ENCODE results near the gene FAM111A.

Gene FAM111A

DNA sequence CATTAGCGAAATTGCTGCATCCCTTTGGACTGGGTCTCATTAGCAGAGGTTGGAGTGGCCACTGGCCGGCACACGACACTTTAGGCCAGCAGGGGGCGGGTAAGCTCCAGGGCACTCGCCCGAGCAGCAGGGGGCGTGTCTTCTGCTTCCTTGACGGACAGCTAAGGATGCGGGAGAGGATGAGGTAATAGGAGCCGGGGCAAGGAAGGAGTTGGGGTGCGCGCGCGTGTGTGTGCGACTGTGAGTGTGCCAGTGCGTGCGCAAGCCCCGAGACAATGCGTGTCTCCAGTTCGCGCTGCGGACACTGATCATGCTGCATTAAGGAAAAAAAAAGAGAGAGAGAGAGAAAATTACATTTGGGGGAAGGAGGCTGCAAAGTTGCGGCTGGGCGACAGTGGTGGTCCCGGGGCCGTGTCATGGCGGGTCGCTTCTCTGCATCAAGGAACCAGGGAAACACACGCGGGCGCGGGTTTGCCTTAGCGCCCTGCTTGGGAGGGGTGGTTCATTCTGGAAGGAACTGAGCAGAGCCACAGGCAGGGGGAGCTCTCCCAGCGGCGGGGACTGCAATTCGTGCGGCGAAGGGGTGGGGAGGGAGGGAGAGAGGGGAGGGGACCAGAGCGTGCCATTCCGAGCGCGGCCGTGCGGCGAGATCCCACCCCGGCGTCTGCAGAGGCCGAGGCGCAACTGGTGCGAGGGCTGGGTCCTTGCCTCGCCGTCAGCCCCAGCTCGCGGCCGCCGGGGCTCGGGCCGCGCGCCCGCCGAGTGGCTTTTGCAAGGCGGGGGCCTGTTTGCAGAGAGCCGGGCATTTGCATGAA lies 29.1 kb downstream of the FAM111A start, which contains the start of gene DTX4 (continued):
- TF ChIP-seq, protein P1, sequence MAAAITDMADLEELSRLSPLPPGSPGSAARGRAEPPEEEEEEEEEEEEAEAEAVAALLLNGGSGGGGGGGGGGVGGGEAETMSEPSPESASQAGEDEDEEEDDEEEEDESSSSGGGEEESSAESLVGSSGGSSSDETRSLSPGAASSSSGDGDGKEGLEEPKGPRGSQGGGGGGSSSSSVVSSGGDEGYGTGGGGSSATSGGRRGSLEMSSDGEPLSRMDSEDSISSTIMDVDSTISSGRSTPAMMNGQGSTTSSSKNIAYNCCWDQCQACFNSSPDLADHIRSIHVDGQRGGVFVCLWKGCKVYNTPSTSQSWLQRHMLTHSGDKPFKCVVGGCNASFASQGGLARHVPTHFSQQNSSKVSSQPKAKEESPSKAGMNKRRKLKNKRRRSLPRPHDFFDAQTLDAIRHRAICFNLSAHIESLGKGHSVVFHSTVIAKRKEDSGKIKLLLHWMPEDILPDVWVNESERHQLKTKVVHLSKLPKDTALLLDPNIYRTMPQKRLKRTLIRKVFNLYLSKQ (tag by site-specific recombination; IDR thresholded peaks at IDR 0.05; ENCODE audit: borderline replicate concordance): no peak
- TF ChIP-seq KLF16 (tag by site-specific recombination; IDR thresholded peaks at IDR 0.05) (peak; percentile 77; the same call in 1 of the 2 replicates), ZNF146 (tag by site-specific recombination; IDR thresholded peaks at IDR 0.05) (no peak), SP7 (tag by site-specific recombination; IDR thresholded peaks at IDR 0.05) (peak; percentile 76), ZNF426 (tag by site-specific recombination; IDR thresholded peaks at IDR 0.05) (no peak), KLF10 (tag by site-specific recombination; IDR thresholded peaks at IDR 0.05) (no peak), ZNF292 (tag by site-specific recombination; IDR thresholded peaks at IDR 0.05; ENCODE audit: borderline replicate concordance, low read depth) (no peak), ZNF324 (tag by site-specific recombination; IDR thresholded peaks at IDR 0.05) (0 out of 2 replicates have a peak, but pooled peaks have one; percentile 76), TRIM28 (IDR thresholded peaks at IDR 0.05; ENCODE audit: borderline replicate concordance, low read length) (no peak), ZFP37 (tag by site-specific recombination; IDR thresholded peaks at IDR 0.05) (0 out of 2 replicates have a peak, but pooled peaks have one; percentile 50), ZNF600 (tag by site-specific recombination; IDR thresholded peaks at IDR 0.05) (peak; percentile 62), ZNF2 (tag by site-specific recombination; IDR thresholded peaks at IDR 0.05) (peak; percentile 81; the same call in 1 of the 2 replicates), ZNF791 (tag by site-specific recombination; IDR thresholded peaks at IDR 0.05) (no peak), ZNF548 (tag by site-specific recombination; IDR thresholded peaks at IDR 0.05) (no peak), ZNF623 (tag by site-specific recombination; IDR thresholded peaks at IDR 0.05) (no peak), ZSCAN23 (tag by site-specific recombination; IDR thresholded peaks at IDR 0.05) (0 out of 2 replicates have a peak, but pooled peaks have one; percentile 56), ZNF221 (tag by site-specific recombination; IDR thresholded peaks at IDR 0.05; ENCODE audit: borderline replicate concordance) (no peak), ZNF16 (tag by site-specific recombination; IDR thresholded peaks at IDR 0.05; ENCODE audit: low read depth) (no peak), ZNF416 (tag by site-specific recombination; IDR thresholded peaks at IDR 0.05) (no peak), GLI4 (tag by site-specific recombination; IDR thresholded peaks at IDR 0.05) (no peak), ZNF48 (tag by site-specific recombination; IDR thresholded peaks at IDR 0.05) (no peak)
- TF ChIP-seq, protein P2, sequence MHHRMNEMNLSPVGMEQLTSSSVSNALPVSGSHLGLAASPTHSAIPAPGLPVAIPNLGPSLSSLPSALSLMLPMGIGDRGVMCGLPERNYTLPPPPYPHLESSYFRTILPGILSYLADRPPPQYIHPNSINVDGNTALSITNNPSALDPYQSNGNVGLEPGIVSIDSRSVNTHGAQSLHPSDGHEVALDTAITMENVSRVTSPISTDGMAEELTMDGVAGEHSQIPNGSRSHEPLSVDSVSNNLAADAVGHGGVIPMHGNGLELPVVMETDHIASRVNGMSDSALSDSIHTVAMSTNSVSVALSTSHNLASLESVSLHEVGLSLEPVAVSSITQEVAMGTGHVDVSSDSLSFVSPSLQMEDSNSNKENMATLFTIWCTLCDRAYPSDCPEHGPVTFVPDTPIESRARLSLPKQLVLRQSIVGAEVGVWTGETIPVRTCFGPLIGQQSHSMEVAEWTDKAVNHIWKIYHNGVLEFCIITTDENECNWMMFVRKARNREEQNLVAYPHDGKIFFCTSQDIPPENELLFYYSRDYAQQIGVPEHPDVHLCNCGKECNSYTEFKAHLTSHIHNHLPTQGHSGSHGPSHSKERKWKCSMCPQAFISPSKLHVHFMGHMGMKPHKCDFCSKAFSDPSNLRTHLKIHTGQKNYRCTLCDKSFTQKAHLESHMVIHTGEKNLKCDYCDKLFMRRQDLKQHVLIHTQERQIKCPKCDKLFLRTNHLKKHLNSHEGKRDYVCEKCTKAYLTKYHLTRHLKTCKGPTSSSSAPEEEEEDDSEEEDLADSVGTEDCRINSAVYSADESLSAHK (tag by site-specific recombination; IDR thresholded peaks at IDR 0.05): no peak
- TF ChIP-seq, protein P3, sequence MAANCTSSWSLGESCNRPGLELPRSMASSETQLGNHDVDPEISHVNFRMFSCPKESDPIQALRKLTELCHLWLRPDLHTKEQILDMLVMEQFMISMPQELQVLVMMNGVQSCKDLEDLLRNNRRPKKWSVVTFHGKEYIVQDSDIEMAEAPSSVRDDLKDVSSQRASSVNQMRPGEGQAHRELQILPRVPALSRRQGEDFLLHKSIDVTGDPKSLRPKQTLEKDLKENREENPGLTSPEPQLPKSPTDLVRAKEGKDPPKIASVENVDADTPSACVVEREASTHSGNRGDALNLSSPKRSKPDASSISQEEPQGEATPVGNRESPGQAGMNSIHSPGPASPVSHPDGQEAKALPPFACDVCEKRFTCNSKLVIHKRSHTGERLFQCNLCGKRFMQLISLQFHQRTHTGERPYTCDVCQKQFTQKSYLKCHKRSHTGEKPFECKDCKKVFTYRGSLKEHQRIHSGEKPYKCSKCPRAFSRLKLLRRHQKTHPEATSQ (tag by site-specific recombination; IDR thresholded peaks at IDR 0.05): no peak; the same call in 1 of the 2 replicates
- TF ChIP-seq, protein P4, sequence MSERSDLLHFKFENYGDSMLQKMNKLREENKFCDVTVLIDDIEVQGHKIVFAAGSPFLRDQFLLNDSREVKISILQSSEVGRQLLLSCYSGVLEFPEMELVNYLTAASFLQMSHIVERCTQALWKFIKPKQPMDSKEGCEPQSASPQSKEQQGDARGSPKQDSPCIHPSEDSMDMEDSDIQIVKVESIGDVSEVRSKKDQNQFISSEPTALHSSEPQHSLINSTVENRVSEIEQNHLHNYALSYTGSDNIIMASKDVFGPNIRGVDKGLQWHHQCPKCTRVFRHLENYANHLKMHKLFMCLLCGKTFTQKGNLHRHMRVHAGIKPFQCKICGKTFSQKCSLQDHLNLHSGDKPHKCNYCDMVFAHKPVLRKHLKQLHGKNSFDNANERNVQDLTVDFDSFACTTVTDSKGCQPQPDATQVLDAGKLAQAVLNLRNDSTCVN (tag by site-specific recombination; optimal IDR thresholded peaks at IDR 0.05): peak; percentile 93
- TF ChIP-seq, protein P5, sequence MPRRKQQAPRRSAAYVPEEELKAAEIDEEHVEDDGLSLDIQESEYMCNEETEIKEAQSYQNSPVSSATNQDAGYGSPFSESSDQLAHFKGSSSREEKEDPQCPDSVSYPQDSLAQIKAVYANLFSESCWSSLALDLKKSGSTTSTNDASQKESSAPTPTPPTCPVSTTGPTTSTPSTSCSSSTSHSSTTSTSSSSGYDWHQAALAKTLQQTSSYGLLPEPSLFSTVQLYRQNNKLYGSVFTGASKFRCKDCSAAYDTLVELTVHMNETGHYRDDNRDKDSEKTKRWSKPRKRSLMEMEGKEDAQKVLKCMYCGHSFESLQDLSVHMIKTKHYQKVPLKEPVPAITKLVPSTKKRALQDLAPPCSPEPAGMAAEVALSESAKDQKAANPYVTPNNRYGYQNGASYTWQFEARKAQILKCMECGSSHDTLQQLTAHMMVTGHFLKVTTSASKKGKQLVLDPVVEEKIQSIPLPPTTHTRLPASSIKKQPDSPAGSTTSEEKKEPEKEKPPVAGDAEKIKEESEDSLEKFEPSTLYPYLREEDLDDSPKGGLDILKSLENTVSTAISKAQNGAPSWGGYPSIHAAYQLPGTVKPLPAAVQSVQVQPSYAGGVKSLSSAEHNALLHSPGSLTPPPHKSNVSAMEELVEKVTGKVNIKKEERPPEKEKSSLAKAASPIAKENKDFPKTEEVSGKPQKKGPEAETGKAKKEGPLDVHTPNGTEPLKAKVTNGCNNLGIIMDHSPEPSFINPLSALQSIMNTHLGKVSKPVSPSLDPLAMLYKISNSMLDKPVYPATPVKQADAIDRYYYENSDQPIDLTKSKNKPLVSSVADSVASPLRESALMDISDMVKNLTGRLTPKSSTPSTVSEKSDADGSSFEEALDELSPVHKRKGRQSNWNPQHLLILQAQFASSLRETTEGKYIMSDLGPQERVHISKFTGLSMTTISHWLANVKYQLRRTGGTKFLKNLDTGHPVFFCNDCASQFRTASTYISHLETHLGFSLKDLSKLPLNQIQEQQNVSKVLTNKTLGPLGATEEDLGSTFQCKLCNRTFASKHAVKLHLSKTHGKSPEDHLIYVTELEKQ (tag by site-specific recombination; IDR thresholded peaks at IDR 0.05; ENCODE audit: borderline replicate concordance): no peak; the same call in 1 of the 2 replicates
- TF ChIP-seq, protein P6, sequence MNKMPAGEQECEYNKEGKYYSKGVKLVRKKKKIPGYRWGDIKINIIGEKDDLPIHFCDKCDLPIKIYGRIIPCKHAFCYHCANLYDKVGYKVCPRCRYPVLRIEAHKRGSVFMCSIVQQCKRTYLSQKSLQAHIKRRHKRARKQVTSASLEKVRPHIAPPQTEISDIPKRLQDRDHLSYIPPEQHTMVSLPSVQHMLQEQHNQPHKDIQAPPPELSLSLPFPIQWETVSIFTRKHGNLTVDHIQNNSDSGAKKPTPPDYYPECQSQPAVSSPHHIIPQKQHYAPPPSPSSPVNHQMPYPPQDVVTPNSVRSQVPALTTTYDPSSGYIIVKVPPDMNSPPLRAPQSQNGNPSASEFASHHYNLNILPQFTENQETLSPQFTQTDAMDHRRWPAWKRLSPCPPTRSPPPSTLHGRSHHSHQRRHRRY (tag by site-specific recombination; IDR thresholded peaks at IDR 0.05): no peak
